Lung (tissue), 12 donors: ENCODE measurements around the gene WAS. TPM values are rescaled to one million over a fixed set of nuclear protein-coding genes. Genes with fewer than 3 reads are reported as not detected.

Experiments used
- ATAC-seq: fragments of 200-7000 bp; cut with Tn5 transposase; one replicate; pipeline ENCODE4 v1.9.1; 2020; ENCODE audit warnings: moderate number of reproducible peaks; ENCODE audit not compliant: insufficient read depth, low FRiP score
- DNase-seq, 3 donors: peaks; one replicate each; pipeline ENCODE4 v3.0.0-alpha.2; 2013 to 2017
- H3K27ac ChIP-seq, 2 donors: one replicate each; pipeline ENCODE4 v1.5.1; 2013; ENCODE audit warnings: mild to moderate bottlenecking in 2 of 2, moderate library complexity in 2 of 2, control low read depth in 1 of 2, inconsistent platforms in 1 of 2, low read depth in 1 of 2, low read length in 1 of 2
- H3K27me3 ChIP-seq, 3 donors: one replicate each; pipeline ENCODE4 v1.5.1; 2013; ENCODE audit warnings: low read length in 2 of 3; ENCODE audit not compliant: control insufficient read depth in 3 of 3, insufficient read depth in 3 of 3
- H3K36me3 ChIP-seq, 4 donors: one replicate each; pipeline ENCODE4 v1.5.1; 2013; ENCODE audit warnings: low read length in 4 of 4, mild to moderate bottlenecking in 1 of 4, moderate library complexity in 1 of 4; ENCODE audit not compliant: control insufficient read depth in 4 of 4, insufficient read depth in 4 of 4
- H3K4me1 ChIP-seq, 5 donors: one replicate each; pipeline ENCODE4 v1.5.1; 2013; ENCODE audit warnings: low read length in 5 of 5, mild to moderate bottlenecking in 2 of 5, moderate library complexity in 1 of 5; ENCODE audit not compliant: control insufficient read depth in 5 of 5, insufficient read depth in 5 of 5
- H3K4me3 ChIP-seq: one replicate; pipeline ENCODE4 v1.5.1; 2013; ENCODE audit warnings: mild to moderate bottlenecking, control low read depth, moderate library complexity
- H3K9ac ChIP-seq, 2 donors: one replicate each; pipeline ENCODE4 v1.5.1; 2013; ENCODE audit warnings: low read length in 2 of 2, control low read depth in 1 of 2; ENCODE audit not compliant: insufficient read depth in 1 of 2
- H3K9me3 ChIP-seq, 4 donors: one replicate each; pipeline ENCODE4 v1.5.1; 2013; ENCODE audit warnings: low read length in 3 of 4, mild to moderate bottlenecking in 1 of 4, moderate library complexity in 1 of 4; ENCODE audit not compliant: control insufficient read depth in 4 of 4, insufficient read depth in 3 of 4
- WGBS, 2 donors: extraction: QIAGEN DNeasy Blood & Tissue Kit; methylation state at CpG; one replicate each; pipeline ENCODE4 v1.1.7; 2013; 5-methylcytosine and 5-hydroxymethylcytosine counted together
- polyA plus RNA-seq, 2 donors: library from polyadenylated mRNA; stranded (reverse); fragments of 200-250 nt; gene quantifications; one replicate each; pipeline ENCODE4 v1.2.1, GENCODE V29; 2013
- total RNA-seq, 2 donors: library from RNA; depleted of rRNA in 1 of 2; stranded (reverse); fragments of >200 nt in 1 of 2; gene quantifications; one replicate each; pipeline ENCODE4 v1.2.1, GENCODE V29; 2014 to 2021
- TF ChIP-seq, protein P1 (sequence below): IDR thresholded peaks from 2 replicates; pipeline ENCODE4 v1.5.1; 2012; ENCODE audit warnings: mild to moderate bottlenecking; ENCODE audit errors: control extremely low read depth, extremely low read depth
- donor health status: control.
- donor health status: control.
- donor health status: Bipolar disorder and iron deficiency.
- donor health status: healthy.
- donor health status: DM: yes; HTN: yes; CAD: no.

WAS gene
- total and polyA plus RNA-seq, 4 donors: 8.1 to 61.5 (median 26.0) TPM

DNA sequence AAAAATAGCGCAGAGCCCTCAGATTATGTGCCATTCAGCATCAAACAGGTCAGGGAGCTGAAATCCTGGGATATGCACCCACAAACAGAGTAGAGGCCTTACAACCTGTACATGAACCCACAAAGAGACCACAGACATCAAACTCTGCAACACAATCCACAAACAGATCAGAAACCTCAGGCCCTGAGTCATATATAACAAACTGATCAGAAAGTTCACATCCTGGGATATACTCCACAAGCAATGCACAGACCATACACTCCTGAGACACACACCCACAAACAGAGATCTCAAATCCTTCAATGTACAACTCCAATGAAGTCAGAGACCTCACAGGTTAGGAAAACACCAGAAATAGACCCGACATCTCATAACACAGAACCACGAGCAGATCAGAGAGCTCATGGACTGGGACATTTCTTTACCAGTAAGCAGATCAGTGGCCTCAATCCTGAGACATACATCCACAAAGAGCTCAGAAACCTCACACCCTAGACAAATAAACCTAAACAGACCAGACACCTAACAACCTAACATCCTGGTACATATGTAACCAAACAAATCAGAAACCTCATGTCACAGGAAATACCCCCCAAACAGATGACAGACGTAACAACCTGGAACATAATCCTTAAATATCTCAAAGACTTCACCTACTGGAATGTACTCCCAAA, 37.1 kb downstream of the WAS start:
- no peak overlapping the region for H3K4me3 ChIP-seq
- H3K27ac ChIP-seq: no peak overlapping the region
- TF ChIP-seq, protein P1, sequence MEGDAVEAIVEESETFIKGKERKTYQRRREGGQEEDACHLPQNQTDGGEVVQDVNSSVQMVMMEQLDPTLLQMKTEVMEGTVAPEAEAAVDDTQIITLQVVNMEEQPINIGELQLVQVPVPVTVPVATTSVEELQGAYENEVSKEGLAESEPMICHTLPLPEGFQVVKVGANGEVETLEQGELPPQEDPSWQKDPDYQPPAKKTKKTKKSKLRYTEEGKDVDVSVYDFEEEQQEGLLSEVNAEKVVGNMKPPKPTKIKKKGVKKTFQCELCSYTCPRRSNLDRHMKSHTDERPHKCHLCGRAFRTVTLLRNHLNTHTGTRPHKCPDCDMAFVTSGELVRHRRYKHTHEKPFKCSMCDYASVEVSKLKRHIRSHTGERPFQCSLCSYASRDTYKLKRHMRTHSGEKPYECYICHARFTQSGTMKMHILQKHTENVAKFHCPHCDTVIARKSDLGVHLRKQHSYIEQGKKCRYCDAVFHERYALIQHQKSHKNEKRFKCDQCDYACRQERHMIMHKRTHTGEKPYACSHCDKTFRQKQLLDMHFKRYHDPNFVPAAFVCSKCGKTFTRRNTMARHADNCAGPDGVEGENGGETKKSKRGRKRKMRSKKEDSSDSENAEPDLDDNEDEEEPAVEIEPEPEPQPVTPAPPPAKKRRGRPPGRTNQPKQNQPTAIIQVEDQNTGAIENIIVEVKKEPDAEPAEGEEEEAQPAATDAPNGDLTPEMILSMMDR: no peak
- no peaks in the 10 kb centered on the region for H3K36me3 ChIP-seq
- 60 to 86% methylated on average over 4 of the region's 4 CpGs for WGBS, 2 donors
- H3K9ac ChIP-seq: no peak overlapping the region
- DNase-seq (no peak), ATAC-seq (no peak)
- H3K27me3 ChIP-seq: no peaks in the 10 kb centered on the region
- H3K4me1 ChIP-seq: no peaks in the 10 kb centered on the region
- peaks cover 0 to 6% (median 0%) of the 10 kb centered on the region in 4 donors for H3K9me3 ChIP-seq

DNA sequence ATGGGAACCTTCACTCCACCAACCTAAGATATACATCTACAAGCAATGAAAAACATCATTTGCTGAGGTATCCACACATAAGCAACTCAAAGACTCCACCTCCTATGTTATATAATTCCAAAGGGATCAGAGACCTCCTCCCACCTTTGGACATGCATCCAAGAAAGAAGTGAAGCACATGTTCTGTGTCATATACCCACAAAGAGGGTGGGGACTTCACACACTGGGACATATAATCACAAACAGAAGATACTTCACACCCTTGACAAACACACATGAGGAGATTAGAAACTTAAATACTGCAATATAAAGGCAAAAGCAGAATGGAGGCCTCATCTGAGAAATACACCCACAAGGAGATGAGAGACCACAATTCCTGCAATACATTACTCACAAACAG, 38.3 kb downstream of the WAS start:
- no peak for ATAC-seq
- TF ChIP-seq, protein P1: no peak

DNA sequence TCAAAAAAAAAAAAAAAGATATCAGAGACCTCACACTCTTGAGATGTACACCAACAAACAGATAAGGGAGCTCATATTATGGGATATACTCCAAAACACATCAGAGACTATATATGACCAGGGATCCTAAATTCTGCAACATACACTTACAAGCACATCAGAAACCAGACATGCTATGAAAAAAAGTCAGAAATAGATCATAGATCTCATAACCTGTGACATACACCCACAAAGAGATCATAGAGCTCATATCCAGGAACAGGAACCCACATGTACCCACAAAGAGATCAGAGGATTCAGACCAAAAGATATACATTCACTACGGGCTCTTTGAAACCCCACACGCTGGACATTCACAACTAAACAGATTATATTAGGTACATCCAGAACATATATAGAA, 43.0 kb downstream of the WAS start:
- Histone ChIP-seq H3K4me1 (no peaks in the 10 kb centered on the region), H3K36me3 (no peaks in the 10 kb centered on the region), H3K4me3 (no peak overlapping the region), H3K9ac (no peak overlapping the region), H3K27me3 (peaks cover 0 to 3% (median 0%) of the 10 kb centered on the region in 3 donors), H3K9me3 (peaks cover 0 to 6% (median 3%) of the 10 kb centered on the region in 4 donors), H3K27ac (no peak overlapping the region)
- WGBS, 2 donors: 86 to 97% methylated on average over 2 of the region's 2 CpGs
- TF ChIP-seq, protein P1: no peak
- DNase-seq: no peak
- ATAC-seq: no peak

More for the DNA sequence above, 38.3 kb downstream of the WAS start:
- H3K36me3 ChIP-seq: no peaks in the 10 kb centered on the region
- H3K9me3 ChIP-seq: peaks cover 0 to 6% (median 0%) of the 10 kb centered on the region in 4 donors
- H3K27me3 ChIP-seq: no peaks in the 10 kb centered on the region
- H3K4me1 ChIP-seq: no peaks in the 10 kb centered on the region
- no peak overlapping the region for H3K27ac ChIP-seq
- H3K4me3 ChIP-seq: no peak overlapping the region
- DNase-seq: no peak
- H3K9ac ChIP-seq: no peak overlapping the region

DNA sequence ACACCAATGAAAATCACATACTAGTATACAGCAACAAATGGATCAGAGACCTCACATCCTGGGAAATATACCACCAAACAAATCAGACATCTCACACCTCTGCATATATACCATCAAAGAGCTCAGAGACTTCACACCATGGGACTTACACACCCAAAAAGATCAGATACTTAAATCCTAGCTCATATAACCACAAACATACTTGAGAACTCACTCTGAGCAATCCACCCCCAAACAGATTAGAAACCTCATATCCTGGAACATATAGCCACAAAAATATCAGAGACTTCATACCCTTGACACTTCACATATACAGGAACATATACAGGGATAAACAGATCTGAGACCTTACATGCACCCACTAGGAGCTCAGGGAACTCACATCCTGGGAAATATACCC, 45.1 kb downstream of the WAS start:
- no peak for DNase-seq
- Histone ChIP-seq H3K9ac (no peak overlapping the region), H3K36me3 (no peaks in the 10 kb centered on the region), H3K4me1 (no peaks in the 10 kb centered on the region), H3K9me3 (peaks cover 0 to 6% (median 3%) of the 10 kb centered on the region in 4 donors), H3K27me3 (peaks cover 0 to 3% (median 0%) of the 10 kb centered on the region in 3 donors), H3K27ac (no peak overlapping the region), H3K4me3 (no peak overlapping the region)
- TF ChIP-seq, protein P1: no peak
- ATAC-seq: no peak
